HepG2 (cell line): ENCODE data around the gene SNCAIP. TPM values are rescaled to one million over a fixed set of nuclear protein-coding genes. Genes with fewer than 3 reads are reported as not detected.

ENCODE experiments used
- ATAC-seq: fragments of 200-7000 bp; cut with Tn5 transposase; 3 replicates; pipeline ENCODE4 v1.9.1; 2020; ENCODE audit warnings: mild to moderate bottlenecking, moderate library complexity
- BruUV-seq: library from RNA; stranded (reverse); fragments of 400-500 nt; replicated peaks from 2 replicates; lab custom pipeline; 2021; lab: Mats Ljungman, UMichigan
- CTCF ChIA-PET: fragments of 300-600 bp; formaldehyde crosslinking; extraction: SDS; loops from one replicate; lab custom pipeline; 2021; ENCODE audit warnings: low total read pairs, inconsistent platforms, low intra/inter-chr PET ratio; lab: Yijun Ruan, JAX
- POLR2A ChIA-PET: fragments of 350-600 bp; sonication (Branson Sonifier 250); formaldehyde crosslinking; loops from one replicate; lab custom pipeline; 2020; ENCODE audit warnings: antibody characterized with exemption, inconsistent platforms; lab: Yijun Ruan, JAX
- DNase-seq: peaks from one replicate; pipeline ENCODE4 v3.0.0-alpha.2; 2015; ENCODE audit warnings: low spot score
- FAIRE-seq: peaks from 3 replicates; lab custom pipeline; 2011; peaks lifted over from hg19 to GRCh38; lab: Jason Lieb, UNC
- H2AFZ ChIP-seq: one replicate; pipeline ENCODE4 v1.6.1; 2011; ENCODE audit warnings: low read length, inconsistent platforms
- H3K27ac ChIP-seq: fragments of 300-600 bp; 3 replicates; pipeline ENCODE4 v1.8.0; 2011; ENCODE audit warnings: mixed run types, mild to moderate bottlenecking, mixed read lengths, low read length, inconsistent platforms; ENCODE audit not compliant: insufficient read depth; ENCODE audit errors: extremely low read length
- H3K27me3 ChIP-seq, 2 experiments: fragments of 200-600 bp in 1 of 2; 2 replicates in 1 of 2; 3 replicates in 1 of 2; pipeline versions ENCODE4 v1.6.0 to v1.8.0; 2011; ENCODE audit warnings: low read length in 2 of 2, mild to moderate bottlenecking in 2 of 2, moderate library complexity in 2 of 2, inconsistent platforms in 1 of 2; ENCODE audit not compliant: insufficient read depth in 2 of 2, control insufficient read depth in 1 of 2
- H3K36me3 ChIP-seq, 2 experiments: fragments of 200-600 bp in 1 of 2; replicated peaks in 1 of 2; 2 replicates in 1 of 2; 3 replicates in 1 of 2; pipeline versions ENCODE4 v1.5.1 to v1.8.0; 2011; ENCODE audit warnings: low read length in 2 of 2, inconsistent platforms in 1 of 2; ENCODE audit not compliant: insufficient read depth in 2 of 2, control insufficient read depth in 1 of 2
- H3K4me1 ChIP-seq: 2 replicates; pipeline ENCODE4 v1.5.1; 2012; ENCODE audit warnings: low read length, inconsistent platforms; ENCODE audit not compliant: insufficient read depth
- H3K4me2 ChIP-seq: 2 replicates; pipeline ENCODE4 v1.6.0; 2011; ENCODE audit warnings: low read depth, low read length, inconsistent platforms
- H3K4me3 ChIP-seq, 3 experiments: fragments of 200-600 bp in 1 of 3; sonication (generic), shearing (Covaris generic) in 1 of 3; replicated peaks in 1 of 3; 2 replicates each; pipeline ENCODE4 v1.5.1; 2011 to 2016; ENCODE audit warnings: low read length in 3 of 3, inconsistent platforms in 2 of 3, low read depth in 2 of 3, mild to moderate bottlenecking in 2 of 3, control low read depth in 1 of 3, mixed read lengths in 1 of 3; ENCODE audit not compliant: insufficient read depth in 1 of 3
- H3K79me2 ChIP-seq: one replicate; pipeline ENCODE4 v1.6.1; 2011; ENCODE audit warnings: low read length, inconsistent platforms; ENCODE audit not compliant: insufficient read depth
- H3K9ac ChIP-seq: 2 replicates; pipeline ENCODE4 v1.6.0; 2011; ENCODE audit warnings: mild to moderate bottlenecking, low read depth, low read length, inconsistent platforms; ENCODE audit not compliant: insufficient read depth
- H3K9me3 ChIP-seq: 2 replicates; pipeline ENCODE4 v1.5.1; 2012; ENCODE audit warnings: mild to moderate bottlenecking, low read length
- H4K20me1 ChIP-seq: 2 replicates; pipeline ENCODE4 v1.6.0; 2011; ENCODE audit warnings: inconsistent platforms, mild to moderate bottlenecking, low read length, moderate library complexity; ENCODE audit not compliant: insufficient read depth
- CHCHD3 ChIP-seq: sonication (generic); formaldehyde crosslinking; IDR thresholded peaks from 2 replicates; pipeline ENCODE4 v1.8.0; 2022; ENCODE audit warnings: mild to moderate bottlenecking, missing genetic modification reagents, moderate library complexity
- CHD4 ChIP-seq: fragments of 200-600 bp; sonication (generic); IDR thresholded peaks from 2 replicates; pipeline ENCODE4 v1.7.0; 2017; ENCODE audit warnings: mild to moderate bottlenecking, low read length, borderline replicate concordance
- IKZF4 ChIP-seq: sonication (generic); formaldehyde crosslinking; IDR thresholded peaks from 2 replicates; pipeline ENCODE4 v1.5.1; 2020; ENCODE audit warnings: borderline replicate concordance, mild to moderate bottlenecking, low read depth, missing genetic modification reagents; ENCODE audit errors: not compliant biosample characterization
- IRF2 ChIP-seq: IDR thresholded peaks from 2 replicates; pipeline ENCODE4 v1.6.1; 2018; ENCODE audit warnings: missing genetic modification reagents, missing compliant biosample characterization
- POGK ChIP-seq: sonication (generic); formaldehyde crosslinking; conservative IDR thresholded peaks from 2 replicates; pipeline ENCODE4 v1.8.0; 2022; ENCODE audit warnings: mild to moderate bottlenecking, moderate library complexity, missing genetic modification reagents
- SATB2 ChIP-seq: sonication (generic); formaldehyde crosslinking; IDR thresholded peaks from 2 replicates; pipeline ENCODE4 v1.5.0; 2020; ENCODE audit warnings: missing genetic modification reagents
- SMAD9 ChIP-seq: sonication (generic); formaldehyde crosslinking; IDR thresholded peaks from 2 replicates; pipeline ENCODE4 v1.5.1; 2020; ENCODE audit warnings: mild to moderate bottlenecking, missing genetic modification reagents
- TOE1 ChIP-seq: sonication (generic); formaldehyde crosslinking; IDR thresholded peaks from 2 replicates; pipeline ENCODE4 v1.4.0; 2020; ENCODE audit warnings: mild to moderate bottlenecking, missing genetic modification reagents
- ZBTB33 ChIP-seq: sonication (generic); formaldehyde crosslinking; IDR thresholded peaks from 2 replicates; pipeline ENCODE4 v1.4.0; 2020; ENCODE audit warnings: missing genetic modification reagents
- ZNF121 ChIP-seq: sonication (generic); formaldehyde crosslinking; IDR thresholded peaks from 2 replicates; pipeline ENCODE4 v1.5.0; 2020; ENCODE audit warnings: mild to moderate bottlenecking, missing genetic modification reagents
- ZNF318 ChIP-seq: sonication (generic); formaldehyde crosslinking; IDR thresholded peaks from 2 replicates; pipeline ENCODE4 v1.4.0; 2020; ENCODE audit warnings: mild to moderate bottlenecking, missing genetic modification reagents
- ZSCAN22 ChIP-seq: sonication (generic); formaldehyde crosslinking; IDR thresholded peaks from 2 replicates; pipeline ENCODE4 v1.4.0; 2020; ENCODE audit warnings: mild to moderate bottlenecking, missing genetic modification reagents
- WGBS: methylation state at CpG from one replicate; pipeline ENCODE4 v1.1.6; 2017; ENCODE audit warnings: low lambda C conversion rate; 5-methylcytosine and 5-hydroxymethylcytosine counted together
- in situ Hi-C: cut with HindIII; loops from 2 replicates; pipeline ENCODE4 v1.10.0; 2017; ENCODE audit warnings: low pct_unique_long_range_greater_than_20kb; ENCODE audit not compliant: extremely low pct_ligation_motif_present
- intact Hi-C: fragments of 100-400 bp; cut with micrococcal nuclease; formaldehyde crosslinking; loops from one replicate; pipeline ENCODE4 v1.10.0; 2022; ENCODE audit not compliant: unreplicated experiment
- polyA plus RNA-seq, 8 experiments: library from polyadenylated mRNA; depleted of rRNA in 3 of 8; stranded (reverse) in 7 of 8; unstranded in 1 of 8; fragments of >200 nt; fragmentation: Illumina TruSeq in 4 of 8; extraction: Trizol in 4 of 8; gene quantifications; 2 replicates each; pipeline versions ENCODE4 v1.2.1 to v1.2.3, GENCODE V29; 2011 to 2016; ENCODE audit warnings: low read depth in 4 of 8, missing spikeins in 1 of 8, mixed read lengths in 1 of 8; ENCODE audit not compliant: insufficient read depth in 1 of 8
- total RNA-seq, 5 experiments: library from RNA; depleted of rRNA; stranded (reverse); fragments of >200 nt; fragmentation: Illumina TruSeq; extraction: Trizol; gene quantifications; 2 replicates each; pipeline ENCODE4 v1.2.3, GENCODE V29; 2016; ENCODE audit warnings: low read depth in 1 of 5

Gene SNCAIP
- total and polyA plus RNA-seq, 2 of the 13 experiments (the other 11 are each of a cell fraction or from before 2014, with no cell fraction given): not detected

GRCh38 chr5:122463221-122463620 lies 151.2 kb downstream of the SNCAIP start:
- 33% methylated on average over 1 of the region's 1 CpG for WGBS
- DNase-seq (no peak), FAIRE-seq (no peak), ATAC-seq (no peak)
- H3K4me2 ChIP-seq: no peak overlapping the region
- H3K27me3 ChIP-seq: no peaks in the 10 kb centered on the region
- no peaks in the 10 kb centered on the region for H4K20me1 ChIP-seq
- H3K36me3 ChIP-seq: no peaks in the 10 kb centered on the region
- no peak overlapping the region for H3K9ac ChIP-seq
- no peak for TF ChIP-seq POGK (CRISPR knock-in tag)
- TF ChIP-seq SATB2 (CRISPR knock-in tag): no peak
- TF ChIP-seq ZNF121 (CRISPR knock-in tag): no peak
- no peak for TF ChIP-seq CHD4
- no peak for TF ChIP-seq SMAD9 (CRISPR knock-in tag)
- no peak for TF ChIP-seq TOE1 (CRISPR knock-in tag)
- no peak for TF ChIP-seq ZNF318 (CRISPR knock-in tag)
- TF ChIP-seq ZBTB33 (CRISPR knock-in tag): no peak
- no peak for TF ChIP-seq ZSCAN22 (CRISPR knock-in tag)
- no peak for TF ChIP-seq IKZF4 (CRISPR knock-in tag)
- TF ChIP-seq IRF2 (CRISPR knock-in tag): no peak
- TF ChIP-seq CHCHD3: no peak
- CTCF ChIA-PET: no interaction called here
- no peaks in the 10 kb centered on the region for H3K4me1 ChIP-seq
- H3K79me2 ChIP-seq: no peaks in the 10 kb centered on the region
- BruUV-seq: no TSS peak
- no peak overlapping the region for H2AFZ ChIP-seq
- no peaks in the 10 kb centered on the region for H3K9me3 ChIP-seq
- H3K4me3 ChIP-seq: no peak overlapping the region
- in situ Hi-C loops (no loop called here), intact Hi-C loops (no loop called here)
- no peak overlapping the region for H3K27ac ChIP-seq
- POLR2A ChIA-PET: no interaction called here
